HG03565 (cell line): Measurements from ENCODE around the gene GPR3.
"Not testable (repeated sequence)": the region's sequence is repeated elsewhere in the genome, so short reads cannot be mapped to it uniquely, and the experiment has no call there.

Experiments used
- ATAC-seq: cut with Tn5 transposase; IDR thresholded peaks from one replicate; pipeline ENCODE4 v1.9.1; 2021; ENCODE audit warnings: mild to moderate bottlenecking, moderate library complexity; ENCODE audit not compliant: unreplicated experiment

GPR3 gene

DNA sequence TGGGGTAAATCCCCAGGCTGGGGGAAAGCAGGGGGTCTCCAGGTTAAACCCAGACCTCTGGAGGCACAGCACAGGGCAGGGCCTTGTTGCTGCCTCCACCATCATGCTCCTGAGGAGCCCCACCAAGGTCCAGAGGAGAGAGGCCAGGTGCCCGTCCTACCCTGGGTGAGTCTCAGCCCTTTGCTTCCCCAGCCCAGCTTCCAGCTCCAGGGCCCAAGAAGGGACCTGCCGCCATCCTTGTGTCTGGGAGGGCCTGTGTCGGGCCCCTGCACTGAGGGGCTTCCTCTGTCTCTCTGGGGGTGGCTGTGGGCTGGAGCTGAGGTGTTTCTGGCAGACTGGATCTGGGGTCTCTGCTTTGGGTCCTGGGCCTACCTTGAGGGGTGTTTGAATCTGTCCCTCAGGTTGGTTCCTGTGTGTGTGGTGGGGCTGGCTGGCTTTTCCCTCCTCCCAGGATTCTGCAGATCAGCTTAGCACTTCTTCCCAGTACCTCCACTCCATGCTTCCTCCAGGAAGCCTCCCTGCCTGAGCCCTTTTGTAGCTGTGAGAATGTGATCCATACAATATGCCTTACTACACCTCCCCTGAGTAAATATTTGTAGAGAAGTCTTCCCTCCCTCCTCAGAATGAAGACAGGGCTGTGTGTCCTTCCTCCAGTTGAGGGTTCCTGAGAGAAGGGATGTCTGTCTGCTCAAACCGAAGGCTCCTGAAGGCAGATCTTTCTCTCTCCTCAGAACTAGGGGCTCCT, 6.2 kb downstream of the GPR3 start:
- no peak for ATAC-seq

DNA sequence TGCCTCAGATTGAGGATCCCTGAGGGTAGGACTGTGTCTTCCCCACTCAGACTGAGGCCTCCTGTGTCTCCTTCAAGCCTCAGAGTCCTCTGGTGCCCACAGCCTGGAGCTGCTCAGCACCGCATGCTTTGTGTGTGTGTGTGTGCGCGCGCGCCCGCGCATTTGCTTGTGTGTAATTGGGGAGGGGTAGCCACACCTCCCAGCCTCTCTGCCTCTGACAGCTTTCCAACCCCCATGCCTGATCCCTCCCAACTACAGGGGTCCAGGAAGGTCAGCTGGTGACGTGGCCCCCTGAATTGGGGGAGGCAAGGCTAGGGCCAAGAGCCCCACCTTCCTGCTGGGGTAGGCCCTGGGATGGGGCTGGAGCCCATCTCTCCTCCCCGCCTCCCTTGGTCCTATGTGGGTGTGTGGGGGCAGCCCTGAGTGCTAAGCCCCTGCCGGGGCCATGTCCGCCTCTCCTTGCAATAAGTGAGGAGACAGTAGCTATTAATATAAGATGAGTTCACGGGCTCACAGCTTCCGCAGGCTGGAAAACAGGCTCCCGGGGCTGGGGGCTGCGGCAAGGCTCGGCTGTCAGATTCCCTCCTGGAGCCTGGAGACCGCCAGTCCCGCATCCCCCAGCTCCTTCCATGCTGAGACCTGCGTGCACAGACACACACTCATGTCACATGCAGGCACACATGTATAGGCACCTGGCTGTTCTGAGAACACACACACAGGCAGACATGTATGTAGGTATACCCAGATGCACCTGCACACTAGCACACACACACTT, 7.0 kb downstream of the GPR3 start:
- ATAC-seq, result no peak

DNA sequence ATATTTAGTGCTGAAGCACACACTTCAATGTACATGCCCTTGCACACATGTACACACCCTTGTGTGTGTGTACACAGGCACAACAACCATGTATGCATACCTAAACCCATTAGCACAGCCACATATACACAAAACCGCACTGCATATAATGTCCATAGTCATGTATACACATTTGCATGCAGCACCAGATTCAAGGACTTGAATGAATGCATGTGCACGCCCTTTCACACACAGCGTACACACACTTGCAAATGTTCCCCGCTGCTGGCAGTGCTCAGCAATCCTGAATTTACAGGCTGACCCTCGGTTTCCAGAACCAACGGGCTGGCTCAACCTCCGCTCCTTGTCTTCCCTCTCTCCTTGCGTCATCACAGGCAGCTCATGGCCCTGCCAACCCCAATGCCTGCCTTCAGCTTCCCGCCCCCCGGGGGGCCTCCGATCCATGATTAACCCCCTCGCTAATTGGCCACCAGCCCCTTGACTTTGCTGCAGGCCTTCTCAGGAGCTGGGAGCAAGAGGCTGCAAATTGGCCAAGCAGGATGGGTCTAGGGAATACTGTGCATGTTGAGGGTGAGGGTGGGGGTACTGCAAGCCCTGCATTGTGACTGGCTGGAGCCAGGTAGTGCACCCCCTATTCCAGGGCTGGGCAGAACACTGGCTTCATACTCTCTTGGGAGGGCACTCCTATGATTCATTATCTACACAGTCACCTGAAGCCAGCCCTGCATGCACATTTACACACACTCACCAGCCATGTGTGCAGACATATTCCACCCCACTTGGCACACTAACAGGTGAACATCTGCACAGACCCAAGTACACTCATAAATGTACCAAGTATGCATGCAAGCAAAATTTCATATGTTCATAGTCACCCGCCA, 7.9 kb downstream of the GPR3 start:
- no peak for ATAC-seq

DNA sequence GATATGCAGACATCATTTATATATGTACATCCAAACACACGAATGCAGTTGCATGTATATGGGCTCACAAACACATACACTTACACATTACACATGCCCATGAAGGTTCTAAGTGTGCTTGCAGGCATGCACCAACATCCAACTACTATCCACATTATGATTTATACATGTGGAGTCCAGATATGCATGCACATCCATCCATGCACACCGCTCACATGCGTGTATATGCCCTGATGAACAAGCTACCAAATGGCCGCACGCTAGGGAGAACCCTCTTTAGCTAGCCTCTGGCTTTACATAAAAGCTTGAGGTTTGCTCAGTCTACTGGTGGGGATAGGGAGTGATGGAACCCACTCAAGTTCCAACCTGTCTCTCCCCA, 8.5 kb downstream of the GPR3 start:
- ATAC-seq, result no peak

DNA sequence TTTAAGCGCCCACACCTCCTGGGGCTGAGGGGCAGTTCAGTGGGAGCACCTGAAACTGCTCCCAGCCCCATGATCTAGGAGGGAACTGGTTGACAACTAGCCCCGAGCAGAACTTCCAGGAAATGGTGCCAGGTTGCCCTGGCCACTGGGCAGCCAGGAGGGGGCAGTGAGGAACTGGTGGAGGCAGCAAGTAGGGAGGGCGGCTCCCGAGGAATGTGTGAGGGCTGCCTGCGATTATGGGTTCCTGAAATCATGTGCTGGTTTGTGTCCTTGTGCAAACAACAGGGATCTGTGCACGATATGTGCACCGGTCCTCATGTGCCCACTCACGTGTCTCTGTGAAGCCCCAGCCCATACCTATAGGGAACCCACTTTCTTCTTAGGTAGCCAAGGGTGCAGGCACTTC, 9.9 kb downstream of the GPR3 start:
- ATAC-seq, result no peak

DNA sequence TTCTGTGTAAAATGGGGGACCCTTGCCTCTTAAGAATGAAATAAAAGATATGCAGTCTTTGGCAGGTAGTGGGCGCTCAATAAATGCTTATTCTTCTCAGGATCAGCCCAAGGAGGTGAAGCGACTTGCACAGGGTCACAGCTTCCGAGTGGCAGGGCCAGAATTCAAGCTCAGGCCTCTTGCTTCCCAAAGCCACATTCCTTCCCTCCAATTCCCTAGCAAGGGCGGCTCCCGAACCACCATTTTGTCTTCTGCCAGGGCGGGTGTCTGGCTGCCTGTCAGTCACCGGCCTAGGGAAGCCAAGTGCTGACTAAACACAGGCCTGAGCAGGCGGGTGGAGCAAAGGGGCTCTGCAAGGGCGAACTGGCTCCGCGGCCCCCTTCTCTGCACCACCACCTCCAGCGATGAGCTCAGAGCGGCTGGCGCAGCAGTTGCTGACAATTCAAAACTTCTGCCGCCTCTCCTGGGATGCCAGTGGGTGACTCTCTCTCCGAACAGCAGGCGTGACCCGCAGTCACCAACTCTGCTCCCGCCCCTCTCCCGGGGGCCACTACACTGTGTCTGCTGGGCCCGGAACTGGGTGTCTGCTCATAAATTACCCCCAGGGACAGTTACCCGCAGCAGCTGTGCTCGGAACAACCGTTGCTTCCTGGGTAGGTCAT, 10.8 kb downstream of the GPR3 start:
- no peak for ATAC-seq

DNA sequence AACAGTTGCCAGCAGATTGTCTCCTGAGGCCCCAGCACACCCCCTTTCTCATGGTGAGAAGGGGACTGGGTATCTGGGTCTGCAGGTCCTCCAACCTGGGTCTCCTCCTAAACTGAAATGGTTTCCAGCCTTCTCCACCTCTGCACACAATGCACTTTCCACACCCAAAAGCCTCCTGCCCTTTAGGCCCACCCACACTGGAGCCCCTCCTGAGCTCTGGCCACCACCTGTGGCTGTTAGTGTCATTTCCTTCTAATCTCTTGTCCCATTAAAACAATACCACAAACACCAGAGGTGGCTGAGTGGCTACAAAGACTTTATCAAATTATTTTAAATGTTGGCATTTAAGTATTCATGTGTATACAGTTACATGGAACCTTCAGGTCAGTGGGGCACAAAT, 11.5 kb downstream of the GPR3 start:
- ATAC-seq, result no peak

DNA sequence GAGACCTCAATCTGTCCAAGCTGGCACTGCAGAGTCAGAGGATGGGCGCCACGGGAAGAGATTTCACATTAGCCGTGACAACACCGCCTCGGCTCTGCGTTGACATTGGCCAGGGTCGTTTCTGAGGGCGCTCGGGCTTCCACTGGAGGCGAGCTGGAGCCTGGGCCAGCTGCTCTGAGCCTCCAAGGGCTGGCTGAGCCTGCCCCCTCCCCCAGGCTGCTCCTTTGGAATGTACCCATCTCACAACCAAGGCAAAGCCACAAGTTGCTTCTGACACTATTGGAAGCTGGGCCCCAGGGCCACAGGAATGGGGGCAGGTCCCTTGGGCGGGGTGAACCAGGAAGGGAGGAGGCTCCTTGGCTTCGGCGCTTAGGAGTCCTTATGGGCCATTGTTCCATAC, 12.7 kb downstream of the GPR3 start:
- no peak for ATAC-seq

DNA sequence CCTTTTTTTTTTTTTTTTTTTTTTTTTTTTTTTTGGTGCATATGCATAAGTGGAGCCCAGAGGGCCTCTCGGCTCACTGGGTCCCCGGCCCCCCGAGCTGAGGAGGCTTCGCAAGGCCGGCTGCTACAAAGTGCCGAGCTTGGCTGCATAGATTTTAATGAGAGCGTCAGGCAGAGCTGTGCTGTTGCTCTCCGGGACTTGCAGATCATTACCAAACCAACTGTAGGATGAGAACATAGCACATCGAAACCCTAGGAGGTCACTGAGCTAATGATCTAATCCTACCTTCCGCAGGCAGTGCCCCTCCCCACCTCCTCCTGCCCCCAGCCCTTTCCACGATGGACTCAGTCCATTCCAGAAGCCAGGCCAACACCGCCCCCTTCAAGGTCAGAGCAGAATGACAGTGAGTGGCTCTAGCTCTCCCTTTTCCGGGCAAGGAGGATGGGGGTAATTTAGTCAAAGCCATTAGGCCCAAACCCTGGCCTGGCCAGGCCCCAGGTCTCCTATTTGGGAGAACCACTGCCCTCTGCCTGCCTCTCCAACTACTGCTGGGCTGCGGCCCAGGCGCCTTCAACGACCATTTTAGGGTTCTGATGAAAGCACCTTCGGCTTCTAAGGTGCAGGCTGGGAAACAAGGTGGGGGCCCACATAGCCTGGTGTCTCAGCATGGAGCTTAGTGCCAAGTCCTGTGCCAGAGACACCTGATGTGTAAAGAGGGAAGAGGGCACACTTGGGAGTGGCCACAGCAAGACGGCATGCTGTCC, 13.4 kb downstream of the GPR3 start:
- not testable (repeated sequence) for ATAC-seq

DNA sequence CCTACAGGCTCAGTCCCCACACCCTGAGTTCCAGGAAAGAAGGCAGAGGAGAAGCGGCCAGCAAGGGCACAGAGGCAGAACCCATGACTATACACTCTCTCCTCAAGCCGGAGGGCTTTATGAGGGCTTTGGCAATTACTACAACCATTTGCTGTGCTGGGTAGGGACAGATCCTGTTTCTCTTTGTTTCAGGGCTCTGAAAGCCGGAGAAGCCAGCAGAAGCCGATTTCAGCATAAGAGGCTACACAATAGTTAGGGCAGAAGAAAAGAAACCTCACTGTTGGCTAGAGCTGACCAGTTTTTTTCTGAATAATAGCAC, 13.9 kb downstream of the GPR3 start:
- no peak for ATAC-seq

DNA sequence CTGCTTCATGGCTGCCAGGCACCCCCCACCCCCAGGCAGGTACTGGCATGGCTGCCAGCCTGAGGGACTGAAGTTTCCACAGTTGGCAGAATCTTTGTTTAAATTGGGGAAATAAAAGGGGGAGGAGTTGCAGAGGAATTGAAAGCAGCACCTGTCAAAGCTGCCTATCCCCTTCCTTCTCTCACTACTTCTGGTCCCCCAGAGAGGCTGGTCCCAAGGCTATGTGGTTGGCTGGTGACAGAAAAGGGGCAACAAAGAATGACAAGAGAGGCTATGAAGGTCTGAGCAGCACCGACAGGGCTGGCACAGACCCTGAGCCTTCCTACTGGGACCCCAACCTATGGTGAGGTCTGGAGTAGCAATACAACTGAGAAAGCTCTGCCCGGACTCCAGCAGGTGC, 14.4 kb downstream of the GPR3 start:
- ATAC-seq, result not testable (repeated sequence)

DNA sequence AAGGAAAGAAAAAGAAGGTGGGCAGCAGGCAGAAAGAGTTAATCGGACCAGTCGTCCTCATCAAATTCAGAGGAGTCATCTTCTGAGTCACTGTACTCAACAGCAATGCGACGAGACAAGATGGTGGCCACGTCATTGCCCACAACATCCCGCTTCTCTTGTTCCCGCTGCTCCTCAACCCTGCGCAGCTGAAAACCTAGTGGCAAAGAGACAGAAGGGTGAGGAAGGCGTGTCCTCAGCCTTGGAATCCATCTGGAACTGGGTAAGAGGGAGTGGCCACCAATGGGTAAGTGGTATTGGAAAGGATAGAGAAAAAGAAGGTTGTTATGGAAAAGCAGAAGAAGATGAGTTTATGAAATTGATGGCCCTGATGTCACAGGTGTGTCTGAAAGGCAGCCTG, 15.7 kb downstream of the GPR3 start:
- no peak for ATAC-seq

DNA sequence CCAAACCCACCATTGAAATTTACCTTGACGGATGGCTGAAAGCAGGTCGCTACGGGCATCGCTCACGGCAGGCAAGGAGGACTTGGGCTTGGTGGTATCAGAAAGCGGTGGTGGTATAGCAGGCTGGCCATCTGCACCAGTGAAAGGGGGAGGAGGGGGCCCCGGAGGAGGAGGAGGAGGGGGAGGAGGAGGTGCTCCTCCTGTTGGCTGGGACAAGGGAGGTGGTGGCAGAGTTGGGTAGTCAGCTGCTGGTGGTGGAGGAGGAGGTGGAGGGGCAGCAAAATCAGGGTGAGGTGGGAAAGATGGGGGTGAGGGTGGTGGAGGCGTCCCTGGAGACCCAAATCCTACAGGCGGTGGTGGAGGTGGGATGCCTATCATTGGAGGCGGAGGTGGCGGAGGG, 17.2 kb downstream of the GPR3 start:
- no peak for ATAC-seq

DNA sequence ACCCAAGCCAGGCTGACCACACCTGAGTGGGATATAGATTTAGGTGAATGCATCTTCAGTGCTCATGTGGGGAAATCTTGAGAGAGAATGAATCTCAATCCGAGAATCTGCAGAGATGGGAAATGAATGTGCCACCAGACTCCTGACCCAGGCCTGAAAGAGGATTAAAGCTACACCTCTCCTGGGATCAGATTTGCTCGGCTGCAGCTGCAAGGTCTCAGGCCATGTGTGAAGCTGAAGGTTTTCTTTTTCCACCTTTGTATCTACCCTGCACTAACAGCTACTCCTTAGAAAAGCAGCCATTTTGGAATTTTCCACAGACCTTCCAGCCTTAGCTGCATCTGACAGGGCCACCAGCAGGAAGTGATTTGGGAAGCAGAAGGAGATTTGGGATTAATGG, 18.3 kb downstream of the GPR3 start:
- ATAC-seq, result no peak

DNA sequence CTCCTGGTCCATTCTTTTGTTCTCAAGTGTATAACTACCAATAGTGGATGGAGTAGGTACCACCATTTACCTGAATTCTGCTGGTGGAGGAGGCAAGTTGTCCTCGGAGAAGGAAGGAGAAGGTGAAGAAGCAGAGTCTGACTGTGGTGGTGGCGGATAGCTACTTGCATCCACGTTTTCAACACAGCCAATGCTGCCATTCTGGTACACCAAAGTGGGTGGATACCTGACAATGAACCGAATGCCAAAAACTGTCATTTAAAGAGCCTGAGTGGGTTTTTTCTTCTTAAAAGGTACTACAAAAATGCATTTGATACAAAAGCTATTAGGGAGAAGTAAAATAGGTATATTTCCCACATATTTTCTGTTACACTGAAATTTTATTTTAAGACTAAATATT, 20.1 kb downstream of the GPR3 start:
- no peak for ATAC-seq

DNA sequence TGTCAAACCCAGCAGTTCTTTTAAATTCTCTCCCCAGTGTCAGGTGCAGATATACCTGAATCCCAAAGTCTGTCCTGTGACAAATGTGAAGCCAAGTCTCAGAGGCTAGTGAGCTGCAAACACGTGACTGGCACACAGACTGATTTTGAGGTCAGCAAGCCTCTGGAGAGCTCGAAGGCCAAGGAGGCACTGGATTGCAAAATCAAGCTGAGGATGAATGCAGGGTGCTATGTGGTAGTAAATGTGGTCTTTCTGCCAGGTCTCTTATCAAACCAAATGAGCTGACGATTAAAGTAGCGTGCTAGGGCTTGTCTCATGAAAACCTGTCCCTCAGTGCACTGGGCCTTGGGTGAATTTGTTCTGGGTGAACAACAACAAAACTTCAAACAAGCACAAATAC, 20.6 kb downstream of the GPR3 start:
- ATAC-seq, result no peak

DNA sequence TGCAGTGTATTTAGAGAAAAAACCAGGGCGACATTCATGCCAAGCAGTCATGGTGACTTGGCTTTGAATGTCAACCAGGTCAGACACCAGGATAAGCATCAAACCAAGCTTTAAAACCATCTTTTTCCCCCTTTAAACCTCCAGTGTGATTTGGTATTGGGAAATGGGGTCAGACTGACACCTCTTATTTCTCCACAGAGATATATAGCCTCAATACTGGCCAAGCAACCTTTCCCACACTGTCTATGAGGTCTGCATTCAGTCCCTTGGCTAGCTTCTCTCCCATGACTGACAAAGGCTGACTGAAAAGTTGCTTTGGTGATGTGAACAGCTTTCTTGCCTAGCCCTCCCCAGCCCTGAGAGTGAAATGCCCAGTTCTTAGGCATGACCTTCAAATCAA, 21.7 kb downstream of the GPR3 start:
- ATAC-seq, result no peak

DNA sequence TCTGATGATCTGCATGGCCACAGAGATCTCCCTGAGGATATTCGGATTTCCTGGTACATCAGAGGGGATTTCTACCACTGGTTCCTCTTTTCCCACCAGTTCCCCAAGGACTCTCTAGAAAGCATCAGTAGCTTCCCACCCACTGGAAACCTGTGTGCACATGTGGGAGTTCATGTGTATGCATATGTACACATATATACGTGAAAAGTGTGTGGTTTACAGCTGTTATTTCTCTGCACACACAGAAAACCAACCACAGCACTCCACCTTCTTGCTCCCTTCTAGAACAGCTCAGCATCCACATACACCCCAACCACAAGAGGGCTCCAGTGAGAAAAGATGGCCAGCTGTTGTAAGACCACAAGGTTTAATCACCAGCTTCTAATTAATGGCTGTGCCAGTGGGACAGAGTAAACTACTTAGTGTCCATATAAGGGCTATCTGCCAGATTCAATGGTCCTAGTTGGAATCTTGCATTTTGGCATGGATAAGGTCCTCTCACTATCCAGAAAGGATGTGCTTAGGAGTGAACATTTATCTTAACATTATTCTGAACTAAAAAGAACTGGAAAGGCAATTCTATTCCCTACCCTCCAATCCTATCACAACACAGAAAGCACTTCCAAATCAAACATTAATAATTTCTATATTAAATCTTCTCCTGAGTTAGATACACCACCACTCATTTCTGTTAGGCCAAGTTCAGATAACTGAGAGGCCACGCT, 24.1 kb downstream of the GPR3 start:
- ATAC-seq, result no peak

DNA sequence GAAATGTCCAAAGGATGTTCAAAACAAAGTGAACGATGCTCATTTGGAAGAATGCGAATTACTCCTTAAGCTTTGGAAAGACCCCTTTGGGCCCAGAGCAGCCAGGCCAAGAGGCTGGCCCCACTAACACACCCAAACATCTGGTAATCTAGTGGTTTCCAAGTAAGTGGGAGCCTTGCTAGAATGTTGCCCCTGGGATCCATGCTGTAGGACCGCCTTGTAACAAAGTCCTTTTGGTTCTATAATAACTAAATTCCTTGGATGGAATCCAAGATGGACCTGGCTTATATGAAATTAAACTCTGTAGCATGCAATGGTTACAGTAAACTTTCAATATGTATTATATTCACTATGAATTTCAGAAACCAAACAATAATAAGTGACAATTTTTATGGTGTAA, 25.3 kb downstream of the GPR3 start:
- no peak for ATAC-seq
